NCI-H446 treated with DMSO at 0.1 percent for 48 hours (cell line): ENCODE data around the gene SIX2.

Source experiments
- DNase-seq: peaks from one replicate; lab custom pipeline; 2025; lab: John Stamatoyannopoulos, UW

SIX2 gene

GRCh38 chr2:44967056-44967455 is 42.2 kb downstream of the SIX2 start:
- no peak for DNase-seq

GRCh38 chr2:44965684-44966083 is 43.6 kb downstream of the SIX2 start:
- DNase-seq = no peak

- peak; percentile 62 for DNase-seq
These were observed 44.5 kb downstream of the SIX2 start for GRCh38 chr2:44964752-44965236.

- no peak for DNase-seq
These were observed 47.0 kb downstream of the SIX2 start for GRCh38 chr2:44962176-44962695.

- DNase-seq = no peak
These were observed 48.4 kb downstream of the SIX2 start for GRCh38 chr2:44960871-44961270.

GRCh38 chr2:44959855-44960254 is 49.4 kb downstream of the SIX2 start:
- DNase-seq = no peak

GRCh38 chr2:44957656-44958327 is 51.5 kb downstream of the SIX2 start:
- no peak for DNase-seq

GRCh38 chr2:44956843-44957242 is 52.4 kb downstream of the SIX2 start:
- peak; percentile 11 for DNase-seq

- DNase-seq = peak; percentile 8
These were observed 53.5 kb downstream of the SIX2 start for GRCh38 chr2:44955593-44956392.
